Inferior parietal cortex (tissue), 1 donor: Measurements from ENCODE around the gene SVOP.
"Not testable (repeated sequence)": the region's sequence is repeated elsewhere in the genome, so short reads cannot be mapped to it uniquely, and the experiment has no call there.

Experiments used
- DNase-seq: peaks from one replicate; pipeline ENCODE4 v3.0.0-alpha.2; 2016; ENCODE audit errors: extremely low spot score

Gene SVOP

GRCh38 chr12:108895220-108895802 lies 125.6 kb downstream of the SVOP start:
- DNase-seq, result no peak

GRCh38 chr12:108890208-108890607 lies 130.7 kb downstream of the SVOP start:
- DNase-seq, result no peak

GRCh38 chr12:108888031-108888430 lies 132.8 kb downstream of the SVOP start:
- no peak for DNase-seq

- no peak for DNase-seq
Observed at GRCh38 chr12:108886873-108887629, 133.8 kb downstream of the SVOP start.

GRCh38 chr12:108884116-108885012 lies 136.5 kb downstream of the SVOP start:
- DNase-seq, result no peak

GRCh38 chr12:108881953-108882352 lies 138.9 kb downstream of the SVOP start:
- DNase-seq, result no peak

GRCh38 chr12:108879615-108880254 lies 141.1 kb downstream of the SVOP start, which contains the start of gene DAO:
TSS of gene DAO (plus strand) at chr12:108880092. CDS start at chr12:108885007, 4,915 bp downstream.
- no peak for DNase-seq

GRCh38 chr12:108876550-108876949 lies 144.3 kb downstream of the SVOP start:
- DNase-seq, result no peak

GRCh38 chr12:108875682-108876361 lies 145.0 kb downstream of the SVOP start:
- DNase-seq, result no peak

GRCh38 chr12:108875280-108875679 lies 145.6 kb downstream of the SVOP start:
- no peak for DNase-seq

- DNase-seq, result no peak
Observed at GRCh38 chr12:108868781-108869180, 152.1 kb downstream of the SVOP start.

GRCh38 chr12:108866083-108866482 lies 154.8 kb downstream of the SVOP start:
- not testable (repeated sequence) for DNase-seq

- no peak for DNase-seq
Observed at GRCh38 chr12:108865169-108865568, 155.7 kb downstream of the SVOP start.

GRCh38 chr12:108862588-108862959 lies 158.3 kb downstream of the SVOP start:
- DNase-seq, result no peak

GRCh38 chr12:108861878-108862587 lies 158.8 kb downstream of the SVOP start:
- no peak for DNase-seq

- DNase-seq, result no peak
Observed at GRCh38 chr12:108860443-108860842, 160.4 kb downstream of the SVOP start.

GRCh38 chr12:108859923-108860291 lies 161.0 kb downstream of the SVOP start:
- no peak for DNase-seq

GRCh38 chr12:108859141-108859922 lies 161.5 kb downstream of the SVOP start:
- not testable (repeated sequence) for DNase-seq

GRCh38 chr12:108858311-108859074 lies 162.4 kb downstream of the SVOP start:
- no peak for DNase-seq
